ENCODE results near the gene MUC5B.
"Not testable (repeated sequence)": the region's sequence is repeated elsewhere in the genome, so short reads cannot be mapped to it uniquely, and the experiment has no call there.

The MUC5B gene

DNA sequence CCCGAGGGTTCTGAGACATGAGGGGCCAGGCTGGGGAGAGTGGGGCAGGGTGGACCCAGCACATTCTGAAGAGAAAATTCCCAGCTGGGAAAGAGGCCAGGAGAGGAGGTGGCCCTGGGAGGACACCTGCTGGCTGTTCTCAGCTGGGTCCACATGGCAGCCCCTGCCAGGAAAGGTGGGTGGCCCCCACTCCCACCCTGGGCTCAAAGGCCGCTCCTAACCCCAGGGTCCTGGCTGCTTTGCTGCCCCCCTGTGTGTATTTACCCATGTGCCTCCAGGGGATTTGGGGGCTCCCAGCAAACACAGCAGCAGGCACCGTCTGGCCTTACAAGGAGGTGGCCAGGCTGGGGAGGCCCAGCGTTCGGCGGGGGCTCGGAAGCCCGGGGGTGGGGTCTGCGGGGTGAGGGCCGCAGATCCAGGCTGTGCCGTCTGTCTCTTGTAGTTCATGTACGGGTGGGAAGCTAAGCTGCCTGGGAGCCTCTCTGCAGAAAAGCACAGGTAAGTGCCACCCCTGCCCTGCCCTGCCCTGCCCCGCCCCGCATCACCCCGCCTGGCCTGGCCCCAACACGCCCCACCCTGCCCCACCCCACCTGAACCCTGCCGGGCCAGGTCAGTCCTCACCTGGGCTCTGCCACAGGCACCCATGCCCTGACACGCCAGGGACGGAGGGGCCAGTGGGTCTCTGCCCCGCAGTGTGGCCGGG, 10.6 kb downstream of the MUC5B start:
- no peak for DNase-seq

DNA sequence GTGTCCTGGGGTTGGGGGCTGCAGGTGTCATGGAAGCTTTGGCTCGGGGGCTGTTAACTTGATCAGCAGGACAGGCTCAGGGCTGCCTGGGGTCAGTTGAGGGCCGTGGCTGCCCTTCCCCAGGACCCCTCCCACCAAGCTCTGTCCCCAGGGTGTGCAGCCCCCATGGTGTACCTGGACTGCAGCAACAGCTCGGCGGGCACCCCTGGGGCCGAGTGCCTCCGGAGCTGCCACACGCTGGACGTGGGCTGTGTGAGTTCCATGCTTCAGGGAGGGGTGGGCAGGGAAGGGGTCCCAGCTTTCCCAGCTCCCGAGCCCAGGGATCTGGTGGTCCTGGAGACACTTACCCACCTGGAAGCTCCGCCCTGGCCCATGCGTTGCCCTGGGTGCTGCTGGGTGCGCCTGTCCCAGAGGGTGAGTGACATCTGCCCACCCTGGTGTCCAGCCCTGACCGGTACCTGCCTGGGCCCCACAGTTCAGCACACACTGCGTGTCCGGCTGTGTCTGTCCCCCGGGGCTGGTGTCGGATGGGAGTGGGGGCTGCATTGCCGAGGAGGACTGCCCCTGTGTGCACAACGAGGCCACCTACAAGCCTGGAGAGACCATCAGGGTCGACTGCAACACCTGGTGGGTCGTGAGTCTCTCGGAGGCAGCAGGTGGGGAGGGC, 11.3 kb downstream of the MUC5B start:
- DNase-seq, result no peak

DNA sequence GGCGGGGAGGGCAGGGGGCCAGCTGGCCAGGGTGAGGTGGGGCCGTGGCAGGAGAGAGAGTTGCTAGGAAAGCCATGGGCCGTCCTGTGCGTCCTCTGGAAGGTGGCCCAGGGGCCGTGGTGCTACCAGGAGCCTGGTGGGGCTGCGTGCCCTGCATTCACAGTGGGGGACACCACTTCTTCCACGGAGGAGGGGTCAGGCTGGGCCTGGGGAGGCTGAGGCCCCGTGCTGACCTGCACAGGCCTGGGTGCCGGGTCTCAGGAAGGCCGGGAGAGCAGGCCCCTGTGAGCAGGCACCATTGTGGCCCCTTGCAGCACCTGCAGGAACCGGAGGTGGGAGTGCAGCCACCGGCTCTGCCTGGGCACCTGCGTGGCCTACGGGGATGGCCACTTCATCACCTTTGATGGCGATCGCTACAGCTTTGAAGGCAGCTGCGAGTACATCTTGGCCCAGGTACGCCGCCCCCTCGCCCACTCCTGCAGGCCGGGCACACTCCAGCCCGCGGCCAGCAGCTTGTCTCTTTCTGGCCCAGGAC, 12.0 kb downstream of the MUC5B start:
- no peak for DNase-seq

DNA sequence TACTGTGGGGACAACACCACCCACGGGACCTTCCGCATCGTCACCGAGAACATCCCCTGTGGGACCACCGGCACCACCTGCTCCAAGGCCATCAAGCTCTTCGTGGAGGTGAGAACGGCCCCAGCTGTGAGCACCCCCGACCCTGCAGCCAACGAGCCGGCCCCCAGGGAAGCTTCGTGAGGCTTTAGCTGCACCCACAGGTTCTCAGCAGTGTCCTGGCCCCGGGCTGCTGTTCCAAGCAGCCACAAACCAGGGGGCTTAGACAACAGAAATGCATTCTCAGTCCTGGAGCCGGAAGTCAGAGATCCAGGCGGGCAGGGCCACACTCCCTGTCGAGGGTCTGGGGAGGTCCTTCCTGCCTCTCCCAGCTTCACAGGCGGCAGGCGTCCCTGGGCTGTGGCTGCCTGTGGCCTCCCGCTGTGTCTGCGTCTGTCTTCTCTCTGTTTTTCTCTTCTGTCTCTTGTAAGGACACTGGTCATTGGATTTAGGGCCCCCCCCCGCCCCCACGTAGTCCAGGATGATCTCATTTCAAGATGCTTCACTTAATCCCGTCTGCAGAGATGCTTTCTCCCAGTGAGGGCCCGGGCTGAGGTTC, 12.5 kb downstream of the MUC5B start:
- DNase-seq, result no peak

DNA sequence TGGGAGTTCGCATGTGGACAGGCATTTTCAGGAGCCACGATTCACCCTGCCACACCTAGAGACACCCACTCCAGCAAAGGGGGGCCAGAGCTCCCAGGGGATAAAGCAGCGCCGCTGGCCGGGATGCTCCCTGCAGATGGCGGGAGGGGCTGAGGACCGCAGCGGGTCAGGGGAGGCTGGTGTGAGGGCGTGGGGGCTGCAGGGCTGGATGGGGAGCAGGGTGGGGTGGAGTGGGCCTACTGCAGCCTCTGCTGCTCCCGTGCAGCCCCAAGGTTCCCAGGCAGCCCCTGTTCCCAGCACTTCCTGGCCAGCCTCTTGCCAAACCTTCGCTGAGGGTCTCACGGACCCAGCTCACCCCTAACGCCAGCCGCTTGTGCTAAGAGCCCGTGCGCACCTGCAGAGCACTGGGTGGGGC, 13.0 kb downstream of the MUC5B start:
- no peak for DNase-seq

DNA sequence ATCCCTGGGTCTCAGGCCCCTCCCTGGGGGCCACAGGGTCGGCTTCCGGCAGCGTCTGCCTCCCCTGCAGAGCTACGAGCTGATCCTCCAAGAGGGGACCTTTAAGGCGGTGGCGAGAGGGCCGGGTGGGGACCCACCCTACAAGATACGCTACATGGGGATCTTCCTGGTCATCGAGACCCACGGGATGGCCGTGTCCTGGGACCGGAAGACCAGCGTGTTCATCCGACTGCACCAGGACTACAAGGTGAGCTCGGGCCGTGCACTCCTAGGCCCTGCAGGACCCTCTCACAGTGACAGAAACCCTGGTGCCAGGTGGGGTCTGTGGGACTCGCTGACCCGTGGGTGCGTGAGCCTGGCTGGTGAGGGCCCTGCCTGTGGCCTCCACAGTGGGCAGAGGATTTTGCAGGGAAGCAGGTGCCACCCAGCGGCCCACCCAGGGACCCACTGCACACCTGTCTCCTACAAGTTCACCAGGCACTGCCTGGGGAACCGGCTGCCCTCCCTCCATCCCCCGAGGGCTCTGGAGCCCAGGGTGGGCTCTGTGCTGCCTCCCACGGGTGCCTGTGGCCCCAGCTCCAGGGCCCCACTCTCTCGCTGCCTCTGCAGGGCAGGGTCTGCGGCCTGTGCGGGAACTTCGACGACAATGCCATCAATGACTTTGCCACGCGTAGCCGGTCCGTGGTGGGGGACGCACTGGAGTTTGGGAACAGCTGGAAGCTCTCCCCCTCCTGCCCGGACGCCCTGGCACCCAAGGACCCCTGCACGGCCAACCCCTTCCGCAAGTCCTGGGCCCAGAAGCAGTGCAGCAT, 13.7 kb downstream of the MUC5B start:
- DNase-seq, result no peak

DNA sequence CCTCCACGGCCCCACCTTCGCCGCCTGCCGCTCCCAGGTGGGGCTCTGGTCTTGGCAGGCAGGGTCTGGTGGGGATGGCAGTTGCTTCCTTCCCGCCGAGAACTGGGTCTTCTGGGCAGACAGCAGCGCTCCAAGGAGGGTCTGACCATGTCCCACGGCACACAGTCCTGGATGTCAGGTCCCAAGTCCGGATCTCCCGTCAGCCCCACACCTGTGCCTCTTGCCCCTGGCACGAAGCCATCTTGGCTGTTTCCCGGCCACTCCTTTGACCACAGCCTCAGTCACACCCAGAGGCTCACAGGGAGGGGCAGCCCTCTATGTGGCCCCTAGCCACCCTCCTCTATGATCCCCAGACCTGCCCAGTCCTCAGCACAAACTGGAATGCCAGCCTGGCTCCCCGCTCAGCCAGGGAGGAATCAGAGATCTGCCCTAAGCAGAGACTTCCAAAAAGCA, 14.3 kb downstream of the MUC5B start:
- DNase-seq, result no peak

DNA sequence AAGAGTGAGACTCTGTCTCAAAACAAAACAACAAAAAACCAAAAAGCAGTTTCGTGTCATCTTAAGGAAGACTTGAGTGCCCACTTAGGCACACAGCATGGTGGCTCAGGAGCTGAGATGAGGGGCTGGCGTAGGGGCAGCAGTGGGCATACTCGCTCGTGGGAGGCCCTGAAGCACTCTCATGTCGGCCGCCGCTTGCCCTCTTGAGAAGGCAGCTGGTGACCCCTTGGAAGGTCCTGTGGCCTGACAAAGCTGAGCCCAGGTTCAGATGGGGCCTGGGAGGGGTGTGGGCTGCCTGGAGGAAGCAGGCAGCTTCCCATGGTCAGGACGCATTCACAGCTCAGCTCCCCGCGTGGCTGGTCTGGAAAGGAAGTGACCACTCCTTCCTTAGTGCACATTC, 15.0 kb downstream of the MUC5B start:
- DNase-seq, result no peak

DNA sequence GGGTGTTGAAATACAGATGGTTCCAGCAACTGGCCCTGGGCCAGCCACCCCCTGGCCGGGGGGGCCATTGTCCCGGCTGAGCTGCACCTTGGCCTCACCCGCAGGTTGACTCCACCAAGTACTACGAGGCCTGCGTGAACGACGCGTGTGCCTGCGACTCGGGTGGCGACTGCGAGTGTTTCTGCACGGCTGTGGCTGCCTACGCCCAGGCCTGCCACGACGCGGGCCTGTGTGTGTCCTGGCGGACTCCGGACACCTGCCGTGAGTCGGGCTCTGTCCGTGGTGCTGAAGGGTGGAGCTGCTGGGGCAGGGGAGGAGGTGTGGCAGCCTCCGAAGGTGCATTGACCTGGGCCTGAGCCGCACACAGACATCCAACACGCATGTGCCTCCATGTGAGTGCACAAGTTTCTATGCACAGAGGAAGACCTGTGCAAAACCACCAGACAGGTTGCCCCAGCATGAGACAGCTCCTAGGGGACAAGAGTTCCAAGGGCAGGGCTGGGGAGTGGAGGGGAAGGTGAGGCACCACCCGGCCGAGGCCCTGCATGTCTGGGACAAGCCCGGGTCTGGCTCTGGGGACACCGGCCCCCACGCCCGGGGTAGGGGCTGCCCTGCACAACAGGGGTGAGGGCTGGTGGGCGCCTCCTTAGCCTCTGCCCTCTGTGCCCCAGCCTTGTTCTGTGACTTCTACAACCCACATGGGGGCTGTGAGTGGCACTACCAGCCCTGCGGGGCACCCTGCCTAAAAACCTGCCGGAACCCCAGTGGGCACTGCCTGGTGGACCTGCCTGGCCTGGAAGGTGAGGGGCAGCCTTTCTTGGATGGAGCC, 16.1 kb downstream of the MUC5B start:
- no peak for DNase-seq

DNA sequence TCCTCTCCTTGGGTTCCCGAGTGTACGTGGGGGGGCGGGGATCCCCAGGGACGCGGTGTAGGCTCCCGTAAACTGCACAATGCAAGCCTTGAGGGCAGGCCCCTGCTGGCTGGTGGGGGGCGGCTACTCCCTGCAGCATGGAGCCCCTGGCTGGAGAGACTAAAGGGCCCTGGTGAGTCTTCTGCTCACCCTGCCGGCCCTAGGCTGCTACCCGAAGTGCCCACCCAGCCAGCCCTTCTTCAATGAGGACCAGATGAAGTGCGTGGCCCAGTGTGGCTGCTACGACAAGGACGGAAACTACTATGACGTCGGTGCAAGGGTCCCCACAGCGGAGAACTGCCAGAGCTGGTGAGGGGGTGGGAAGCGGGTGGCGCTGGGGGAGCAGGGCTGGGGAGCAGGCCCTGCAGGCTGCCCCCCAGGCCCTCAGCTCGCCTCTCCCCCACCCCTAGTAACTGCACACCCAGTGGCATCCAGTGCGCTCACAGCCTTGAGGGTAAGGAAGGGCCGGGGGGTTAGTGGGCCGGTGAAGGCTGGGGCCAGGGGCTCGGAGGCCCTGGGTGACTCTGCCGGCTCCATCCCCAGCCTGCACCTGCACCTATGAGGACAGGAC, 16.8 kb downstream of the MUC5B start:
- DNase-seq, result no peak

DNA sequence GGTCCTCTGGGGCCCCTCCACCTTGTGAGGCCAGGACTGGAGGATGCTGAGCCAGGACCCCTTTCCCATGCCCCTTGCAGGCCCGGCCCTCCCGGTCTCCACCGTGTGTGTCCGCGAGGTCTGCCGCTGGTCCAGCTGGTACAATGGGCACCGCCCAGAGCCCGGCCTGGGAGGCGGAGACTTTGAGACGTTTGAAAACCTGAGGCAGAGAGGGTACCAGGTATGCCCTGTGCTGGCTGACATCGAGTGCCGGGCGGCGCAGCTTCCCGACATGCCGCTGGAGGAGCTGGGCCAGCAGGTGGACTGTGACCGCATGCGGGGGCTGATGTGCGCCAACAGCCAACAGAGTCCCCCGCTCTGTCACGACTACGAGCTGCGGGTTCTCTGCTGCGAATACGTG, 17.9 kb downstream of the MUC5B start:
- no peak for DNase-seq

DNA sequence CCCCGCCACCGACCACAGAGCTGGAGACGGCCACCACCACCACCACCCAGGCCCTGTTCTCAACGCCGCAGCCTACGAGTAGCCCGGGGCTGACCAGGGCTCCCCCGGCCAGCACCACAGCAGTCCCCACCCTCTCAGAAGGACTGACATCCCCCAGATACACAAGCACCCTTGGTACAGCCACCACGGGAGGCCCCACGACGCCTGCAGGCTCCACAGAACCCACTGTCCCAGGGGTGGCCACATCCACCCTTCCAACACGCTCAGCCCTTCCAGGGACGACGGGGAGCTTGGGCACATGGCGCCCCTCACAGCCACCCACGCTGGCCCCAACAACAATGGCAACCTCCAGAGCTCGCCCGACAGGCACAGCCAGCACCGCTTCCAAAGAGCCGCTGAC, 18.8 kb downstream of the MUC5B start:
- no peak for DNase-seq

DNA sequence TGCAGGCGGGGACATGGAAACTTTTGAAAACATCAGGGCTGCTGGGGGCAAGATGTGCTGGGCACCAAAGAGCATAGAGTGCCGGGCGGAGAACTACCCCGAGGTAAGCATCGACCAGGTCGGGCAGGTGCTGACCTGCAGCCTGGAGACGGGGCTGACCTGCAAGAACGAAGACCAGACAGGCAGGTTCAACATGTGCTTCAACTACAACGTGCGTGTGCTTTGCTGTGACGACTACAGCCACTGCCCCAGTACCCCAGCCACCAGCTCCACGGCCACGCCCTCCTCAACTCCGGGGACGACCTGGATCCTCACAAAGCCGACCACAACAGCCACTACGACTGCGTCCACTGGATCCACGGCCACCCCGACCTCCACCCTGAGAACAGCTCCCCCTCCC, 19.4 kb downstream of the MUC5B start:
- no peak for DNase-seq

DNA sequence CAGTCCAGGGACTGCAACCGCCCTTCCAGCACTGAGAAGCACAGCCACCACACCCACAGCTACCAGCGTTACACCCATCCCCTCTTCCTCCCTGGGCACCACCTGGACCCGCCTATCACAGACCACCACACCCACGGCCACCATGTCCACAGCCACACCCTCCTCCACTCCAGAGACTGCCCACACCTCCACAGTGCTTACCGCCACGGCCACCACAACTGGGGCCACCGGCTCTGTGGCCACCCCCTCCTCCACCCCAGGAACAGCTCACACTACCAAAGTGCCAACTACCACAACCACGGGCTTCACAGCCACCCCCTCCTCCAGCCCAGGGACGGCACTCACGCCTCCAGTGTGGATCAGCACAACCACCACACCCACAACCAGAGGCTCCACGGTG, 19.9 kb downstream of the MUC5B start:
- not testable (repeated sequence) for DNase-seq

DNA sequence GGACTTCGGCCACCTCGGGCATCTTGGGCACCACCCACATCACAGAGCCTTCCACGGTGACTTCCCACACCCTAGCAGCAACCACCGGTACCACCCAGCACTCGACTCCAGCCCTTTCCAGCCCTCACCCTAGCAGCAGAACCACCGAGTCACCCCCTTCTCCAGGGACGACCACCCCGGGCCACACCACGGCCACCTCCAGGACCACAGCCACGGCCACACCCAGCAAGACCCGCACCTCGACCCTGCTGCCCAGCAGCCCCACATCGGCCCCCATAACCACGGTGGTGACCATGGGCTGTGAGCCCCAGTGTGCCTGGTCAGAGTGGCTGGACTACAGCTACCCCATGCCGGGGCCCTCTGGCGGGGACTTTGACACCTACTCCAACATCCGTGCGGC, 20.7 kb downstream of the MUC5B start:
- not testable (repeated sequence) for DNase-seq

DNA sequence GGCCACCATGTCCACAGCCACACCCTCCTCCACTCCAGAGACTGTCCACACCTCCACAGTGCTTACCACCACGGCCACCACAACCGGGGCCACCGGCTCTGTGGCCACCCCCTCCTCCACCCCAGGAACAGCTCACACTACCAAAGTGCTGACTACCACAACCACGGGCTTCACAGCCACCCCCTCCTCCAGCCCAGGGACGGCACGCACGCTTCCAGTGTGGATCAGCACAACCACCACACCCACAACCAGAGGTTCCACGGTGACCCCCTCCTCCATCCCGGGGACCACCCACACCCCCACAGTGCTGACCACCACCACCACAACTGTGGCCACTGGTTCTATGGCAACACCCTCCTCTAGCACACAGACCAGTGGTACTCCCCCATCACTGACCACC, 21.7 kb downstream of the MUC5B start:
- DNase-seq, result not testable (repeated sequence)

DNA sequence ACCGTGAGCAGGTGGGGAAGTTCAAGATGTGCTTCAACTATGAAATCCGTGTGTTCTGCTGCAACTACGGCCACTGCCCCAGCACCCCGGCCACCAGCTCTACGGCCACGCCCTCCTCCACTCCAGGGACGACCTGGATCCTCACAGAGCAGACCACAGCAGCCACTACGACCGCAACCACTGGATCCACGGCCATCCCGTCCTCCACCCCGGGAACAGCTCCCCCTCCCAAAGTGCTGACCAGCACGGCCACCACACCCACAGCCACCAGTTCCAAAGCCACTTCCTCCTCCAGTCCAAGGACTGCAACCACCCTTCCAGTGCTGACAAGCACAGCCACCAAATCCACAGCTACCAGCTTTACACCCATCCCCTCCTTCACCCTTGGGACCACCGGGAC, 22.9 kb downstream of the MUC5B start:
- not testable (repeated sequence) for DNase-seq

DNA sequence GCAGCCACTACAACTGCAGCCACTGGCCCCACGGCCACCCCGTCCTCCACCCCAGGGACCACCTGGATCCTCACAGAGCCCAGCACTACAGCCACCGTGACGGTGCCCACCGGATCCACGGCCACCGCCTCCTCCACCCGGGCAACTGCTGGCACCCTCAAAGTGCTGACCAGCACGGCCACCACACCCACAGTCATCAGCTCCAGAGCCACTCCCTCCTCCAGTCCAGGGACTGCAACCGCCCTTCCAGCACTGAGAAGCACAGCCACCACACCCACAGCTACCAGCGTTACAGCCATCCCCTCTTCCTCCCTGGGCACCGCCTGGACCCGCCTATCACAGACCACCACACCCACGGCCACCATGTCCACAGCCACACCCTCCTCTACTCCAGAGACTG, 23.4 kb downstream of the MUC5B start:
- not testable (repeated sequence) for DNase-seq

DNA sequence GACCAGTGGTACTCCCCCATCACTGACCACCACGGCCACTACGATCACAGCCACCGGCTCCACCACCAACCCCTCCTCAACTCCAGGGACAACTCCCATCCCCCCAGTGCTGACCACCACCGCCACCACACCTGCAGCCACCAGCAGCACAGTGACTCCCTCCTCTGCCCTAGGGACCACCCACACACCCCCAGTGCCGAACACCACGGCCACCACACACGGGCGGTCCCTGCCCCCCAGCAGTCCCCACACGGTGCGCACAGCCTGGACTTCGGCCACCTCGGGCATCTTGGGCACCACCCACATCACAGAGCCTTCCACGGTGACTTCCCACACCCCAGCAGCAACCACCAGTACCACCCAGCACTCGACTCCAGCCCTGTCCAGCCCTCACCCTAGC, 24.2 kb downstream of the MUC5B start:
- DNase-seq, result not testable (repeated sequence)

DNA sequence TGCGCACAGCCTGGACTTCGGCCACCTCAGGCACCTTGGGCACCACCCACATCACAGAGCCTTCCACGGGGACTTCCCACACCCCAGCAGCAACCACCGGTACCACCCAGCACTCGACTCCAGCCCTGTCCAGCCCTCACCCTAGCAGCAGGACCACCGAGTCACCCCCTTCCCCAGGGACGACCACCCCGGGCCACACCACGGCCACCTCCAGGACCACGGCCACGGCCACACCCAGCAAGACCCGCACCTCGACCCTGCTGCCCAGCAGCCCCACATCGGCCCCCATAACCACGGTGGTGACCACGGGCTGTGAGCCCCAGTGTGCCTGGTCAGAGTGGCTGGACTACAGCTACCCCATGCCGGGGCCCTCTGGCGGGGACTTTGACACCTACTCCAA, 26.1 kb downstream of the MUC5B start:
- DNase-seq, result not testable (repeated sequence)

DNA sequence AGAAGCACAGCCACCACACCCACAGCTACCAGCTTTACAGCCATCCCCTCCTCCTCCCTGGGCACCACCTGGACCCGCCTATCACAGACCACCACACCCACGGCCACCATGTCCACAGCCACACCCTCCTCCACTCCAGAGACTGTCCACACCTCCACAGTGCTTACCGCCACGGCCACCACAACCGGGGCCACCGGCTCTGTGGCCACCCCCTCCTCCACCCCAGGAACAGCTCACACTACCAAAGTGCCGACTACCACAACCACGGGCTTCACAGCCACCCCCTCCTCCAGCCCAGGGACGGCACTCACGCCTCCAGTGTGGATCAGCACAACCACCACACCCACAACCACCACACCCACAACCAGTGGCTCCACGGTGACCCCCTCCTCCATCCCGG, 27.5 kb downstream of the MUC5B start:
- not testable (repeated sequence) for DNase-seq

All from NCI-H2171 (cell line).